Astrocyte (in vitro differentiated cells and primary cell): ENCODE results near the gene PHAX.

Experiments used
- EZH2 ChIP-seq: IDR thresholded peaks from 2 replicates; pipeline ENCODE4 v1.6.1; 2012; ENCODE audit warnings: mild to moderate bottlenecking, low read length, inconsistent platforms; ENCODE audit not compliant: insufficient read depth
- TF ChIP-seq, protein P1 (sequence below): IDR thresholded peaks from 2 replicates; pipeline ENCODE4 v1.5.1; 2011; ENCODE audit warnings: low read depth, mild to moderate bottlenecking, inconsistent platforms, low read length, moderate library complexity; ENCODE audit not compliant: insufficient read depth

GRCh38 chr5:126647071-126647470, 46.3 kb downstream of the PHAX start:
- TF ChIP-seq, protein P1, sequence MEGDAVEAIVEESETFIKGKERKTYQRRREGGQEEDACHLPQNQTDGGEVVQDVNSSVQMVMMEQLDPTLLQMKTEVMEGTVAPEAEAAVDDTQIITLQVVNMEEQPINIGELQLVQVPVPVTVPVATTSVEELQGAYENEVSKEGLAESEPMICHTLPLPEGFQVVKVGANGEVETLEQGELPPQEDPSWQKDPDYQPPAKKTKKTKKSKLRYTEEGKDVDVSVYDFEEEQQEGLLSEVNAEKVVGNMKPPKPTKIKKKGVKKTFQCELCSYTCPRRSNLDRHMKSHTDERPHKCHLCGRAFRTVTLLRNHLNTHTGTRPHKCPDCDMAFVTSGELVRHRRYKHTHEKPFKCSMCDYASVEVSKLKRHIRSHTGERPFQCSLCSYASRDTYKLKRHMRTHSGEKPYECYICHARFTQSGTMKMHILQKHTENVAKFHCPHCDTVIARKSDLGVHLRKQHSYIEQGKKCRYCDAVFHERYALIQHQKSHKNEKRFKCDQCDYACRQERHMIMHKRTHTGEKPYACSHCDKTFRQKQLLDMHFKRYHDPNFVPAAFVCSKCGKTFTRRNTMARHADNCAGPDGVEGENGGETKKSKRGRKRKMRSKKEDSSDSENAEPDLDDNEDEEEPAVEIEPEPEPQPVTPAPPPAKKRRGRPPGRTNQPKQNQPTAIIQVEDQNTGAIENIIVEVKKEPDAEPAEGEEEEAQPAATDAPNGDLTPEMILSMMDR = no peak
- no peak for TF ChIP-seq EZH2
